Measurements from ENCODE around the gene GBE1. TPM values are rescaled to one million over a fixed set of nuclear protein-coding genes. Genes with fewer than 3 reads are reported as not detected.
A peak's percentile ranks its signal among the peaks of the same experiment; 100 is the strongest.

GBE1 gene
- total and polyA plus RNA-seq, 2 donors (not counting 1 experiment from before 2014, with no cell fraction given), result 153 to 232 TPM

GRCh38 chr3:81463781-81464180 is 297.7 kb downstream of the GBE1 start:
- Histone ChIP-seq H3K9me3 (ENCODE audit: control insufficient read depth, insufficient read depth, low read depth, low read length) (no peaks in the 10 kb centered on the region), H3K36me3 (ENCODE audit: control insufficient read depth, insufficient read depth, low read length) (no peaks in the 10 kb centered on the region), H4K20me1 (ENCODE audit: control insufficient read depth, extremely low read depth, insufficient read depth, low read length) (no peaks in the 10 kb centered on the region), H3K9ac (ENCODE audit: insufficient read depth, low read length) (no peak overlapping the region), H3K27me3 (ENCODE audit: control insufficient read depth, insufficient read depth, low read length) (no peaks in the 10 kb centered on the region), H3K79me2 (ENCODE audit: control insufficient read depth, insufficient read depth, low read length) (no peaks in the 10 kb centered on the region), H3K4me1 (ENCODE audit: control insufficient read depth, extremely low read depth, insufficient read depth, low read length) (no peaks in the 10 kb centered on the region), H3K4me3 (replicated peaks in 1 of 4; ENCODE audit: control extremely low read depth in 1 of 4, insufficient read depth in 1 of 4, low read depth in 3 of 4, low read length in 4 of 4) (no peak overlapping the region), H2AFZ (ENCODE audit: low read length) (no peak overlapping the region), H3K4me2 (ENCODE audit: extremely low read depth, insufficient read depth, low read length) (no peak overlapping the region), H3K27ac (ENCODE audit: insufficient read depth, low read length) (no peak overlapping the region)
- TF ChIP-seq EZH2 (IDR thresholded peaks at IDR 0.05; ENCODE audit: low read length, missing control alignments) (no peak), CTCF (conservative IDR thresholded peaks at IDR 0.05 in 1 of 2, IDR thresholded peaks at IDR 0.05 in 1 of 2; ENCODE audit: low read depth in 1 of 2, low read length in 2 of 2) (no peak)
- no peak for DNase-seq (ENCODE audit: low read depth in 2 of 2)

GRCh38 chr3:81462921-81463320 is 298.5 kb downstream of the GBE1 start:
- no peak overlapping the region for H3K27ac ChIP-seq (ENCODE audit: insufficient read depth, low read length)

GRCh38 chr3:81459733-81460132 is 301.7 kb downstream of the GBE1 start:
- H3K9ac ChIP-seq (ENCODE audit: insufficient read depth, low read length), result no peak overlapping the region
- no peak overlapping the region for H3K4me3 ChIP-seq (replicated peaks in 1 of 4; ENCODE audit: control extremely low read depth in 1 of 4, insufficient read depth in 1 of 4, low read depth in 3 of 4, low read length in 4 of 4)
- H3K27ac ChIP-seq (ENCODE audit: insufficient read depth, low read length), result no peak overlapping the region
- no peak overlapping the region for H2AFZ ChIP-seq (ENCODE audit: low read length)
- no peaks in the 10 kb centered on the region for H3K36me3 ChIP-seq (ENCODE audit: control insufficient read depth, insufficient read depth, low read length)
- H3K9me3 ChIP-seq (ENCODE audit: control insufficient read depth, insufficient read depth, low read depth, low read length), result no peaks in the 10 kb centered on the region
- TF ChIP-seq EZH2 (IDR thresholded peaks at IDR 0.05; ENCODE audit: low read length, missing control alignments) (no peak), CTCF (conservative IDR thresholded peaks at IDR 0.05 in 1 of 2, IDR thresholded peaks at IDR 0.05 in 1 of 2; ENCODE audit: low read depth in 1 of 2, low read length in 2 of 2) (no peak)
- H3K79me2 ChIP-seq (ENCODE audit: control insufficient read depth, insufficient read depth, low read length), result no peaks in the 10 kb centered on the region
- no peak for DNase-seq (ENCODE audit: low read depth in 2 of 2)
- H3K4me2 ChIP-seq (ENCODE audit: extremely low read depth, insufficient read depth, low read length), result no peak overlapping the region
- no peaks in the 10 kb centered on the region for H4K20me1 ChIP-seq (ENCODE audit: control insufficient read depth, extremely low read depth, insufficient read depth, low read length)
- no peaks in the 10 kb centered on the region for H3K4me1 ChIP-seq (ENCODE audit: control insufficient read depth, extremely low read depth, insufficient read depth, low read length)
- H3K27me3 ChIP-seq (ENCODE audit: control insufficient read depth, insufficient read depth, low read length), result no peaks in the 10 kb centered on the region

More at GRCh38 chr3:81462921-81463320, 298.5 kb downstream of the GBE1 start:
- H3K9me3 ChIP-seq (ENCODE audit: control insufficient read depth, insufficient read depth, low read depth, low read length), result no peaks in the 10 kb centered on the region
- H3K4me2 ChIP-seq (ENCODE audit: extremely low read depth, insufficient read depth, low read length), result no peak overlapping the region
- TF ChIP-seq CTCF (conservative IDR thresholded peaks at IDR 0.05 in 1 of 2, IDR thresholded peaks at IDR 0.05 in 1 of 2; ENCODE audit: low read depth in 1 of 2, low read length in 2 of 2), result no peak
- TF ChIP-seq EZH2 (IDR thresholded peaks at IDR 0.05; ENCODE audit: low read length, missing control alignments), result no peak
- no peaks in the 10 kb centered on the region for H3K27me3 ChIP-seq (ENCODE audit: control insufficient read depth, insufficient read depth, low read length)
- H3K9ac ChIP-seq (ENCODE audit: insufficient read depth, low read length), result no peak overlapping the region
- no peak overlapping the region for H2AFZ ChIP-seq (ENCODE audit: low read length)
- H3K36me3 ChIP-seq (ENCODE audit: control insufficient read depth, insufficient read depth, low read length), result no peaks in the 10 kb centered on the region
- H3K79me2 ChIP-seq (ENCODE audit: control insufficient read depth, insufficient read depth, low read length), result no peaks in the 10 kb centered on the region
- H4K20me1 ChIP-seq (ENCODE audit: control insufficient read depth, extremely low read depth, insufficient read depth, low read length), result no peaks in the 10 kb centered on the region
- no peak overlapping the region for H3K4me3 ChIP-seq (replicated peaks in 1 of 4; ENCODE audit: control extremely low read depth in 1 of 4, insufficient read depth in 1 of 4, low read depth in 3 of 4, low read length in 4 of 4)
- no peaks in the 10 kb centered on the region for H3K4me1 ChIP-seq (ENCODE audit: control insufficient read depth, extremely low read depth, insufficient read depth, low read length)
- peak in 1 of 2 donors; percentile 68 for DNase-seq (ENCODE audit: low read depth in 2 of 2)
